ENCODE measurements around the gene IQSEC3. TPM values are rescaled to one million over a fixed set of nuclear protein-coding genes. Genes with fewer than 3 reads are reported as not detected.

IQSEC3 gene
- total RNA-seq, 1 donor: 0.36 TPM

GRCh38 chr12:161823-162222 lies 95.3 kb downstream of the IQSEC3 start:
- H3K27me3 ChIP-seq (ENCODE audit: insufficient read depth, low read length): peaks cover 2% of the 10 kb centered on the region
- DNase-seq (ENCODE audit: insufficient read length, low spot score, missing footprints): no peak
- TF ChIP-seq CTCF (IDR thresholded peaks at IDR 0.05; ENCODE audit: extremely low read depth, low read depth, low read length): no peak

GRCh38 chr12:162467-163307 lies 96.1 kb downstream of the IQSEC3 start:
- Histone ChIP-seq H3K27me3 (ENCODE audit: insufficient read depth, low read length) (peaks cover 6% of the 10 kb centered on the region), H3K9me3 (ENCODE audit: low read depth, low read length) (no peaks in the 10 kb centered on the region), H3K4me1 (ENCODE audit: insufficient read depth, low read length) (no peaks in the 10 kb centered on the region), H4K20me1 (ENCODE audit: insufficient read depth, low read length) (no peaks in the 10 kb centered on the region), H2AFZ (ENCODE audit: low read length) (no peak overlapping the region), H3K36me3 (ENCODE audit: insufficient read depth, low read length) (no peaks in the 10 kb centered on the region), H3K4me3 (ENCODE audit: insufficient read depth, low read length) (no peak overlapping the region), H3K4me2 (ENCODE audit: insufficient read depth, low read length) (no peak overlapping the region), H3K79me2 (ENCODE audit: insufficient read depth, low read length) (no peaks in the 10 kb centered on the region), H3K27ac (ENCODE audit: low read depth, low read length) (no peak overlapping the region)
- no peak for DNase-seq (ENCODE audit: insufficient read length, low spot score, missing footprints)
- no peak for TF ChIP-seq CTCF (IDR thresholded peaks at IDR 0.05; ENCODE audit: extremely low read depth, low read depth, low read length)

More at GRCh38 chr12:161823-162222, 95.3 kb downstream of the IQSEC3 start:
- no peaks in the 10 kb centered on the region for H3K36me3 ChIP-seq (ENCODE audit: insufficient read depth, low read length)
- H3K27ac ChIP-seq (ENCODE audit: low read depth, low read length): no peak overlapping the region
- no peaks in the 10 kb centered on the region for H3K4me1 ChIP-seq (ENCODE audit: insufficient read depth, low read length)
- H2AFZ ChIP-seq (ENCODE audit: low read length): no peak overlapping the region
- no peaks in the 10 kb centered on the region for H3K9me3 ChIP-seq (ENCODE audit: low read depth, low read length)
- no peaks in the 10 kb centered on the region for H4K20me1 ChIP-seq (ENCODE audit: insufficient read depth, low read length)
- H3K4me2 ChIP-seq (ENCODE audit: insufficient read depth, low read length): no peak overlapping the region
- H3K79me2 ChIP-seq (ENCODE audit: insufficient read depth, low read length): no peaks in the 10 kb centered on the region
- H3K4me3 ChIP-seq (ENCODE audit: insufficient read depth, low read length): no peak overlapping the region

GRCh38 chr12:163406-163986 lies 96.9 kb downstream of the IQSEC3 start:
- Histone ChIP-seq H3K4me2 (ENCODE audit: insufficient read depth, low read length) (no peak overlapping the region), H4K20me1 (ENCODE audit: insufficient read depth, low read length) (no peaks in the 10 kb centered on the region), H3K27ac (ENCODE audit: low read depth, low read length) (no peak overlapping the region), H3K4me3 (ENCODE audit: insufficient read depth, low read length) (no peak overlapping the region), H3K4me1 (ENCODE audit: insufficient read depth, low read length) (no peaks in the 10 kb centered on the region), H2AFZ (ENCODE audit: low read length) (no peak overlapping the region), H3K27me3 (ENCODE audit: insufficient read depth, low read length) (peaks cover 14% of the 10 kb centered on the region), H3K9me3 (ENCODE audit: low read depth, low read length) (no peaks in the 10 kb centered on the region), H3K36me3 (ENCODE audit: insufficient read depth, low read length) (no peaks in the 10 kb centered on the region), H3K79me2 (ENCODE audit: insufficient read depth, low read length) (no peaks in the 10 kb centered on the region)
- TF ChIP-seq CTCF (IDR thresholded peaks at IDR 0.05; ENCODE audit: extremely low read depth, low read depth, low read length): no peak
- DNase-seq (ENCODE audit: insufficient read length, low spot score, missing footprints): no peak

GRCh38 chr12:164207-164606 lies 97.6 kb downstream of the IQSEC3 start:
- no peak for TF ChIP-seq CTCF (IDR thresholded peaks at IDR 0.05; ENCODE audit: extremely low read depth, low read depth, low read length)
- no peaks in the 10 kb centered on the region for H3K79me2 ChIP-seq (ENCODE audit: insufficient read depth, low read length)
- H3K36me3 ChIP-seq (ENCODE audit: insufficient read depth, low read length): no peaks in the 10 kb centered on the region
- DNase-seq (ENCODE audit: insufficient read length, low spot score, missing footprints): no peak
- H3K4me1 ChIP-seq (ENCODE audit: insufficient read depth, low read length): no peaks in the 10 kb centered on the region
- no peak overlapping the region for H3K4me3 ChIP-seq (ENCODE audit: insufficient read depth, low read length)
- no peaks in the 10 kb centered on the region for H3K9me3 ChIP-seq (ENCODE audit: low read depth, low read length)
- H3K4me2 ChIP-seq (ENCODE audit: insufficient read depth, low read length): no peak overlapping the region
- H2AFZ ChIP-seq (ENCODE audit: low read length): no peak overlapping the region
- peaks cover 21% of the 10 kb centered on the region for H3K27me3 ChIP-seq (ENCODE audit: insufficient read depth, low read length)
- no peaks in the 10 kb centered on the region for H4K20me1 ChIP-seq (ENCODE audit: insufficient read depth, low read length)
- H3K27ac ChIP-seq (ENCODE audit: low read depth, low read length): no peak overlapping the region

All from osteoblast (primary cell).